Mucosa of stomach (tissue), 1 donor: ENCODE results near the gene PODN.

Experiments
- H3K27me3 ChIP-seq: one replicate; pipeline ENCODE4 v1.7.0; 2013; ENCODE audit warnings: mild to moderate bottlenecking, low read length; ENCODE audit not compliant: control insufficient read depth, insufficient read depth
- H3K36me3 ChIP-seq: one replicate; pipeline ENCODE4 v1.7.0; 2013; ENCODE audit warnings: low read length; ENCODE audit not compliant: control insufficient read depth, insufficient read depth
- H3K4me1 ChIP-seq: one replicate; pipeline ENCODE4 v1.7.0; 2013; ENCODE audit warnings: mild to moderate bottlenecking, low read length; ENCODE audit not compliant: control insufficient read depth, insufficient read depth
- H3K4me3 ChIP-seq: one replicate; pipeline ENCODE4 v1.7.0; 2013; ENCODE audit warnings: low read length
- H3K9ac ChIP-seq: one replicate; pipeline ENCODE4 v1.7.0; 2013; ENCODE audit warnings: mild to moderate bottlenecking, low read length, moderate library complexity
- H3K9me3 ChIP-seq: one replicate; pipeline ENCODE4 v1.7.0; 2013; ENCODE audit warnings: mild to moderate bottlenecking, low read length, moderate library complexity; ENCODE audit not compliant: control insufficient read depth
- donor health status: Pancreatic carcinoma.

PODN gene

GRCh38 chr1:53087332-53088285 lies 25.6 kb downstream of the PODN start:
- Histone ChIP-seq H3K36me3 (no peaks in the 10 kb centered on the region), H3K4me3 (no peak overlapping the region), H3K27me3 (no peaks in the 10 kb centered on the region), H3K9ac (no peak overlapping the region), H3K9me3 (no peaks in the 10 kb centered on the region), H3K4me1 (peaks cover 38% of the 10 kb centered on the region)

- Histone ChIP-seq H3K9me3 (no peaks in the 10 kb centered on the region), H3K27me3 (no peaks in the 10 kb centered on the region), H3K36me3 (no peaks in the 10 kb centered on the region), H3K4me1 (peaks cover 43% of the 10 kb centered on the region), H3K9ac (no peak overlapping the region), H3K4me3 (no peak overlapping the region)
These were observed 26.7 kb downstream of the PODN start for GRCh38 chr1:53088616-53089300.

GRCh38 chr1:53089478-53090226 lies 27.6 kb downstream of the PODN start:
- Histone ChIP-seq H3K4me3 (no peak overlapping the region), H3K4me1 (peaks cover 39% of the 10 kb centered on the region)

DNA sequence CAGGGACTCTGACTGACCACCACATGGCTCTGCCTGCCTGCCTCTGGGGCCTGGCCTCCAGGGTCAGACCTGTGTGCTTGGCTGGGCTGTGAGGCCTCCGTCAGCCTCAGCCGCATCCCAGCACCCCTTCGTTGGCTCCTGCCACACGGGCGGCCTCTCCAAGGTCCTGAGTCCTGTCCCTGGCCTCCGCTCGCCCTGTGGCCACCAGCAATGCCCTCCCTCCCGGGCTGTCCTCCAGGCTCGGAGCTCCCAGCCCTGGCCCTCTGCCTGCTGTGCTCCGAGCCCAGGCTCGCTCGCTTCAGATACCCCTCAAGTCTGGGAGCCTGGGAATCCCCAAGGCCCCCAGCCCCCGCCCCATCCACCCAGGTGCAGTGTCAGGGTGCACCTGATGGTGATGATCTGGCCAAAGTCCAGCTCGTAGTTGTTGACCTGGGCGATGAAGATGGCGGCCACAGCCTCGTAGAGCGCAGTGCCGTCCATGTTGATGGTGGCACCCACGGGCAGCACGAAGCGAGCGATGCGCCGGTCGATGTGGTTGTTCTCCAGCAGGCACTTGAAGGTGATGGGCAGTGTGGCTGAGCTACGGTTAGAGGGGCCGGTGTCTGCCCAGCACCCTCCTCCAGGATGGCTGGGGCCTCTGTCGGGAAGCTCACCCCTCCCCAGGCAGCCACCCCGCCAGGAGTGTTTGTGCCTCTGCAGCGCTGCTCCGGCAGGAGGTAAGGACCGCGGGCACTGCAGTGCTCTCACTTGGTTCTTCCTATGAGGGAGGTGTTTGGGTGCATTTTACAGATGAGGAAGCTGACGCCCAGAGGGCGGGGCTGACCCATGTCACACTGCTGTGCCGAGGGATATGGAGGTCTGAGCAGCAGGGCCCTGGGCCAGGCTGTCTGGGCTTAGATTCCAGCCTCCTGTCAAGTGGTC lies 28.5 kb downstream of the PODN start:
- Histone ChIP-seq H3K9ac (no peak overlapping the region), H3K36me3 (no peaks in the 10 kb centered on the region), H3K9me3 (no peaks in the 10 kb centered on the region), H3K27me3 (no peaks in the 10 kb centered on the region), H3K4me1 (peaks cover 33% of the 10 kb centered on the region), H3K4me3 (no peak overlapping the region)

More at GRCh38 chr1:53089478-53090226, 27.6 kb downstream of the PODN start:
- no peaks in the 10 kb centered on the region for H3K27me3 ChIP-seq
- no peak overlapping the region for H3K9ac ChIP-seq
- H3K36me3 ChIP-seq = no peaks in the 10 kb centered on the region
- no peaks in the 10 kb centered on the region for H3K9me3 ChIP-seq

DNA sequence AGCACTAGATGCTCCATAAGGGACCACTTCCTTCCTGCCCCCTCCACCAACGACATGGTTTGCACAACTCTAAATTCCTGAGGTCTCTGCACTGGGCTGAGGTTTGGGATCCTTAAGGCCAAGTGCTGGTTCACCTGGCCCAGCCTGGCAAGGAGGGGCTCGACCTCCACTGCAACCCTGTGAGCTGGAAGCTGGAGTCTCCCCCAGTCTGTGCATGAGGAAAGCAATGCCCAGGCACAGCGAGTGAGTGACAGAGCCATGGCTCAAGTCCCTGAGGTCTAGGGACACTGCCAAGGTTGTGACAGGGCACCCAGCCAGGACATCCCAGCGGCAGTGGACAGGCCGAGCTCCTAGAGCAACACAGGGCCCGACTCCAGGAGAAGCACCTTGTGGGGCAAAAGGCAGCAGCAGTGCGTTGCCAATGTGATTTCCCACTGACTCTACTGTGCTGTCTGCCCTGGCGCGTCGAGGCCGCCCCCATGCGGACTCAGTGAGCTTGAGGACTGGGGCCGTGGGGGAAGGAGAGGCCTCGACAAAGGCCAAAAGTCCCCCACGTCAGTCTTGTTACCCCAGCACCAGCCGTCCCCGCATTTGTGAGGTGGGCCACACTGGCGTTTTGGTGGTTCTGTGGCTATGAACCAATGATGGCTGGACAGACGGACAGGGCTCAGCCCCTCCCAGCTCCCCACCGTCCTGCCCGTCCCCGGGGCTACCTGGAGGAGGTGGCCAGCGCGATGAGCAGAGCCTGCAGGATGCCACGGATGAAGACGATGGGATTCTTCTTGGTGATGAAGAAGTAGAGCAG lies 30.0 kb downstream of the PODN start:
- Histone ChIP-seq H3K4me3 (no peak overlapping the region), H3K27me3 (no peaks in the 10 kb centered on the region), H3K36me3 (no peaks in the 10 kb centered on the region), H3K4me1 (peaks cover 33% of the 10 kb centered on the region), H3K9ac (no peak overlapping the region), H3K9me3 (no peaks in the 10 kb centered on the region)

- H3K9ac ChIP-seq = no peak overlapping the region
- no peaks in the 10 kb centered on the region for H3K9me3 ChIP-seq
- no peaks in the 10 kb centered on the region for H3K27me3 ChIP-seq
- no peak overlapping the region for H3K4me3 ChIP-seq
- peaks cover 33% of the 10 kb centered on the region for H3K4me1 ChIP-seq
- H3K36me3 ChIP-seq = no peaks in the 10 kb centered on the region
These were observed 30.8 kb downstream of the PODN start for GRCh38 chr1:53092659-53093450.

DNA sequence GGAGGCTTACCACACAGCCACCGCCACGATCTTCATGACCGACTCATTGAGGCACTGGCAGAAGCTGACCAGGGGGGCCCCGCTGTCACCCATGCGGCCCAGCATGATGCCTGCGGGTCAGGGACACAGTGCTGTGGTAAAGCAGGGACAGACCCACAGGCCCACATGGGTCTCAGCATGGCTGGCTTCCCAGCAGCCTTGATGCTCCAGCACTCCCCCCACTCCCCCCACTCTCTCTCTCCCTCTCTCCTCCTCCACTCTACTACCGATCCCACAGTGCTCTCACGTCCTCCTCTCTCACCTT lies 31.4 kb downstream of the PODN start:
- Histone ChIP-seq H3K4me1 (peaks cover 33% of the 10 kb centered on the region), H3K9ac (no peak overlapping the region), H3K9me3 (no peaks in the 10 kb centered on the region), H3K36me3 (no peaks in the 10 kb centered on the region), H3K27me3 (no peaks in the 10 kb centered on the region), H3K4me3 (no peak overlapping the region)

GRCh38 chr1:53093778-53094532 lies 31.9 kb downstream of the PODN start:
- Histone ChIP-seq H3K4me3 (no peak overlapping the region), H3K27me3 (no peaks in the 10 kb centered on the region), H3K9ac (no peak overlapping the region), H3K9me3 (no peaks in the 10 kb centered on the region), H3K36me3 (no peaks in the 10 kb centered on the region), H3K4me1 (peaks cover 31% of the 10 kb centered on the region)

GRCh38 chr1:53094533-53094919 lies 32.5 kb downstream of the PODN start:
- H3K36me3 ChIP-seq = no peaks in the 10 kb centered on the region

More at GRCh38 chr1:53094533-53094919, 32.5 kb downstream of the PODN start:
- H3K4me1 ChIP-seq = peaks cover 26% of the 10 kb centered on the region
- no peak overlapping the region for H3K9ac ChIP-seq
- no peaks in the 10 kb centered on the region for H3K27me3 ChIP-seq
- H3K9me3 ChIP-seq = no peaks in the 10 kb centered on the region
- no peak overlapping the region for H3K4me3 ChIP-seq
